K562 (cell line): Measurements from ENCODE around the gene KCNK4. TPM values are rescaled to one million over a fixed set of nuclear protein-coding genes. Genes with fewer than 3 reads are reported as not detected.

Experiments used
- ARHGAP35 ChIP-seq: fragments of 450-650 bp; IDR thresholded peaks from 2 replicates; pipeline ENCODE4 v1.6.1; 2018; ENCODE audit not compliant: partially characterized antibody
- CTCF ChIP-seq, 3 experiments: IDR thresholded peaks in 2 of 3; conservative IDR thresholded peaks in 1 of 3; 2 replicates each; pipeline ENCODE4 v1.5.1; 2011 to 2012; ENCODE audit warnings: low read length in 3 of 3, mild to moderate bottlenecking in 3 of 3, control low read depth in 2 of 3, improper control_type of control experiment in 1 of 3, inconsistent platforms in 1 of 3, low read depth in 1 of 3, mixed read lengths in 1 of 3, moderate library complexity in 1 of 3; ENCODE audit not compliant: insufficient read depth in 2 of 3
- CTCFL ChIP-seq: IDR thresholded peaks from 2 replicates; pipeline ENCODE4 v1.6.1; 2011; ENCODE audit warnings: borderline replicate concordance, low read depth, mild to moderate bottlenecking, moderate library complexity, low read length; ENCODE audit not compliant: insufficient read depth, poor library complexity, severe bottlenecking
- KLF16 ChIP-seq: IDR thresholded peaks from 2 replicates; pipeline ENCODE4 v1.6.1; 2016; ENCODE audit warnings: antibody characterized with exemption
- PHF21A ChIP-seq: fragments of 450-650 bp; IDR thresholded peaks from 2 replicates; pipeline ENCODE4 v1.6.1; 2017; ENCODE audit warnings: low read depth, borderline replicate concordance
- TOE1 ChIP-seq, 2 experiments: fragments of 450-650 bp in 1 of 2; sonication (generic) in 1 of 2; formaldehyde crosslinking in 1 of 2; IDR thresholded peaks; 2 replicates each; pipeline versions ENCODE4 v1.7.1 to v1.8.0; 2016 to 2022; ENCODE audit warnings: borderline replicate concordance in 2 of 2, mild to moderate bottlenecking in 2 of 2, antibody characterized with exemption in 1 of 2, inconsistent platforms in 1 of 2, low read depth in 1 of 2, missing genetic modification reagents in 1 of 2, moderate library complexity in 1 of 2
- XRCC5 ChIP-seq: fragments of 200-400 bp; formaldehyde crosslinking; IDR thresholded peaks from 2 replicates; pipeline ENCODE4 v1.6.1; 2017; ENCODE audit warnings: low read depth, mild to moderate bottlenecking, low read length
- YBX1 ChIP-seq: fragments of 450-650 bp; IDR thresholded peaks from 2 replicates; pipeline ENCODE4 v1.7.1; 2016; ENCODE audit warnings: mild to moderate bottlenecking
- ZNF316 ChIP-seq: fragments of 450-650 bp; IDR thresholded peaks from 2 replicates; pipeline ENCODE4 v1.6.1; 2016
- polyA plus RNA-seq, 8 experiments: library from polyadenylated mRNA; depleted of rRNA in 4 of 8; stranded (reverse) in 5 of 8; unstranded in 3 of 8; fragments of >200 nt; fragmentation: Nextera tagmentation in 2 of 8; fragmentation: Illumina TruSeq in 1 of 8; extraction: Ambion mirVana in 2 of 8; extraction: Trizol in 1 of 8; gene quantifications; 2 replicates each; pipeline versions ENCODE4 v1.2.1 to v1.2.3, GENCODE V29; 2011 to 2014; ENCODE audit warnings: inconsistent platforms in 1 of 8, missing spikeins in 1 of 8
- total RNA-seq, 7 experiments: library from RNA; depleted of rRNA in 6 of 7; stranded (reverse); fragments of >200 nt in 6 of 7; fragmentation: Illumina TruSeq in 2 of 7; extraction: Trizol in 2 of 7; gene quantifications; 2 replicates each; pipeline versions ENCODE4 v1.2.1 to v1.2.3, GENCODE V29; 2011 to 2021; ENCODE audit warnings: low replicate concordance in 1 of 7
- TF ChIP-seq, protein P1 (sequence below), 2 experiments: IDR thresholded peaks in 1 of 2; conservative IDR thresholded peaks in 1 of 2; 2 replicates each; pipeline ENCODE4 v1.6.1; 2016; ENCODE audit warnings: low read depth in 2 of 2, mild to moderate bottlenecking in 1 of 2, missing compliant biosample characterization in 1 of 2, missing genetic modification characterization in 1 of 2, moderate library complexity in 1 of 2
- TF ChIP-seq, protein P2 (sequence below): fragments of 450-650 bp; formaldehyde crosslinking; IDR thresholded peaks from 2 replicates; pipeline ENCODE4 v1.4.0; 2020; ENCODE audit warnings: mild to moderate bottlenecking, mixed read lengths
- TF ChIP-seq, protein P3 (sequence below): sonication (generic); formaldehyde crosslinking; IDR thresholded peaks from 2 replicates; pipeline ENCODE4 v1.4.0; 2020; ENCODE audit warnings: mild to moderate bottlenecking, missing genetic modification reagents

The KCNK4 gene
- total and polyA plus RNA-seq, 9 of the 15 experiments (the other 6 are each of a cell fraction or from before 2014, with no cell fraction given), result not detected

DNA sequence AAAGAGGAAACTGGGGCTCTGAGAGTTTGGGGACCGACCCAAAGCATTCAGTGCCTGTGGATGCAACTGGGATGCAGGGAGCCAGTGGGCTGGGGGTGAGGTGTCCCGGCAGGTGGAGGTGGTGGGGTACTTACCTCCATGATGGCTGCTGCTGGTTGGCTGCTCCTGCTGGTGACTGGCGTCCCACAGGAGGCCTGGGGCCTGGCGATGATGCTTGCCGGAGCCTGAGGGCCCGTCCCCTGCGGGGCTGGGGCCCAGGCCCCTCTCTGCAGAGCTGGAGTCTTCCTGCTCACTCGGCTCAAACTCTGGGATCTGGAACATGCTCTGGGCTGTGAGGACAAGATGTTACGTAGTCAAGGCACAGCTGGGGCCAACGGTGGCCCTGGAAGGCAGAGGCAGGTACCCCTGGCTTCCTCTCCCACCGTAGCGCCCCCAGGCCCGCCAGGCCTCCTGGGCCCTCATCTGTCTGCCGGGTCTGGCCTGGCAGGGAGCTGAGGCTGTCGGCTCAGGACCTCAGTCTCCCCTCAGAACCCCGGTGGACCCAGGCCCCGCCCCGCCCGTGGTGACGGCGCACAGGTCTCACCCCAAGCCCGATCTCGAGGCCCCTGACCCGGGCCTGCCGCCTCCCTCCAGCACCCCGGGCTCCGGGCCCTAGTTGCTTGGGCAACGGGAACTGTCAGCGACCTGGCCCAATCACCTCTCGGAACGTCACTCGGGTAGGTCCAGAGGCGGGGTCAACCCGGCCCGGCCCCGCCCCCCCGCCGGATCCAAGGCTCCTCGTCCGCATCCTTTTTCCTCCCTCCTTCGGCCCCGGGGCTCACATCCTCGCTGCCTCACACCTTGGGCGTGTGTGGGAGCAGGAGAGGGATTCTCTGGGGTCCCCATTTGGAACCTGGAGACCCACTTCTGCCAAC lies 6.8 kb upstream of the KCNK4 start, which contains the start of gene BAD (continued):
- TF ChIP-seq TOE1 (IDR thresholded peaks at IDR 0.05; ENCODE audit: borderline replicate concordance) (no peak), TOE1 (CRISPR knock-in tag; IDR thresholded peaks at IDR 0.05; ENCODE audit: borderline replicate concordance, low read depth) (no peak), ARHGAP35 (no peak), KLF16 (no peak), XRCC5 (0 out of 2 replicates have a peak, but pooled peaks have one; percentile 58), ZNF316 (no peak), CTCFL (no peak), CTCF (IDR thresholded peaks at IDR 0.05 in 2 of 3, conservative IDR thresholded peaks at IDR 0.05 in 1 of 3; ENCODE audit: insufficient read depth in 2 of 3, low read depth in 1 of 3, low read length in 3 of 3) (no peak; a peak in 1 of 6 replicates), PHF21A (no peak), YBX1 (no peak)
- TF ChIP-seq, protein P1, sequence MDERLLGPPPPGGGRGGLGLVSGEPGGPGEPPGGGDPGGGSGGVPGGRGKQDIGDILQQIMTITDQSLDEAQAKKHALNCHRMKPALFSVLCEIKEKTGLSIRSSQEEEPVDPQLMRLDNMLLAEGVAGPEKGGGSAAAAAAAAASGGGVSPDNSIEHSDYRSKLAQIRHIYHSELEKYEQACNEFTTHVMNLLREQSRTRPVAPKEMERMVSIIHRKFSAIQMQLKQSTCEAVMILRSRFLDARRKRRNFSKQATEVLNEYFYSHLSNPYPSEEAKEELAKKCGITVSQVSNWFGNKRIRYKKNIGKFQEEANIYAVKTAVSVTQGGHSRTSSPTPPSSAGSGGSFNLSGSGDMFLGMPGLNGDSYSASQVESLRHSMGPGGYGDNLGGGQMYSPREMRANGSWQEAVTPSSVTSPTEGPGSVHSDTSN (CRISPR knock-in tag; IDR thresholded peaks at IDR 0.05; ENCODE audit: low read depth), result peak; percentile 51
- TF ChIP-seq, protein P1 (tag; conservative IDR thresholded peaks at IDR 0.05; ENCODE audit: low read depth), result peak; percentile 91
- TF ChIP-seq, protein P2, sequence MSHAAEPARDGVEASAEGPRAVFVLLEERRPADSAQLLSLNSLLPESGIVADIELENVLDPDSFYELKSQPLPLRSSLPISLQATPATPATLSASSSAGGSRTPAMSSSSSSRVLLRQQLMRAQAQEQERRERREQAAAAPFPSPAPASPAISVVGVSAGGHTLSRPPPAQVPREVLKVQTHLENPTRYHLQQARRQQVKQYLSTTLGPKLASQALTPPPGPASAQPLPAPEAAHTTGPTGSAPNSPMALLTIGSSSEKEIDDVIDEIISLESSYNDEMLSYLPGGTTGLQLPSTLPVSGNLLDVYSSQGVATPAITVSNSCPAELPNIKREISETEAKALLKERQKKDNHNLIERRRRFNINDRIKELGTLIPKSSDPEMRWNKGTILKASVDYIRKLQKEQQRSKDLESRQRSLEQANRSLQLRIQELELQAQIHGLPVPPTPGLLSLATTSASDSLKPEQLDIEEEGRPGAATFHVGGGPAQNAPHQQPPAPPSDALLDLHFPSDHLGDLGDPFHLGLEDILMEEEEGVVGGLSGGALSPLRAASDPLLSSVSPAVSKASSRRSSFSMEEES (CRISPR knock-in tag), result no peak
- TF ChIP-seq, protein P3, sequence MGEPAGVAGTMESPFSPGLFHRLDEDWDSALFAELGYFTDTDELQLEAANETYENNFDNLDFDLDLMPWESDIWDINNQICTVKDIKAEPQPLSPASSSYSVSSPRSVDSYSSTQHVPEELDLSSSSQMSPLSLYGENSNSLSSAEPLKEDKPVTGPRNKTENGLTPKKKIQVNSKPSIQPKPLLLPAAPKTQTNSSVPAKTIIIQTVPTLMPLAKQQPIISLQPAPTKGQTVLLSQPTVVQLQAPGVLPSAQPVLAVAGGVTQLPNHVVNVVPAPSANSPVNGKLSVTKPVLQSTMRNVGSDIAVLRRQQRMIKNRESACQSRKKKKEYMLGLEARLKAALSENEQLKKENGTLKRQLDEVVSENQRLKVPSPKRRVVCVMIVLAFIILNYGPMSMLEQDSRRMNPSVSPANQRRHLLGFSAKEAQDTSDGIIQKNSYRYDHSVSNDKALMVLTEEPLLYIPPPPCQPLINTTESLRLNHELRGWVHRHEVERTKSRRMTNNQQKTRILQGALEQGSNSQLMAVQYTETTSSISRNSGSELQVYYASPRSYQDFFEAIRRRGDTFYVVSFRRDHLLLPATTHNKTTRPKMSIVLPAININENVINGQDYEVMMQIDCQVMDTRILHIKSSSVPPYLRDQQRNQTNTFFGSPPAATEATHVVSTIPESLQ (CRISPR knock-in tag), result no peak
